Calu3 (cell line): ENCODE data around the gene TAGLN2. TPM values are rescaled to one million over a fixed set of nuclear protein-coding genes. Genes with fewer than 3 reads are reported as not detected.

Experiments
- BruUV-seq: library from RNA; stranded (reverse); fragments of 400-500 nt; replicated peaks from 2 replicates; lab custom pipeline; 2021; lab: Mats Ljungman, UMichigan
- CTCF ChIA-PET: fragments of 300-600 bp; sonication (Branson Sonifier 250); formaldehyde crosslinking; loops from one replicate; lab custom pipeline; 2022; ENCODE audit warnings: antibody characterized with exemption; lab: Charles Lee
- DNase-seq: peaks from one replicate; pipeline ENCODE4 v3.0.0; 2022
- H3K27ac Mint-ChIP-seq: one replicate; pipeline ENCODE4 v1.8.0; 2022; ENCODE audit warnings: mixed read lengths; ENCODE audit not compliant: unreplicated experiment
- H3K27me3 Mint-ChIP-seq: one replicate; pipeline ENCODE4 v1.8.0; 2022; ENCODE audit warnings: mixed read lengths; ENCODE audit not compliant: unreplicated experiment
- H3K36me3 Mint-ChIP-seq: one replicate; pipeline ENCODE4 v1.8.0; 2022; ENCODE audit warnings: mild to moderate bottlenecking, moderate library complexity, mixed read lengths; ENCODE audit not compliant: insufficient read depth, unreplicated experiment
- H3K4me1 Mint-ChIP-seq: one replicate; pipeline ENCODE4 v1.8.0; 2022; ENCODE audit warnings: mild to moderate bottlenecking, low read depth, mixed read lengths; ENCODE audit not compliant: unreplicated experiment
- H3K4me3 Mint-ChIP-seq: one replicate; pipeline ENCODE4 v1.8.0; 2022; ENCODE audit warnings: mild to moderate bottlenecking, low read depth, moderate library complexity, mixed read lengths; ENCODE audit not compliant: unreplicated experiment
- H3K9me3 Mint-ChIP-seq: one replicate; pipeline ENCODE4 v1.8.0; 2022; ENCODE audit warnings: low read depth, mixed read lengths; ENCODE audit not compliant: unreplicated experiment
- CTCF ChIP-seq: fragments of 200-600 bp; IDR thresholded peaks from one replicate; pipeline ENCODE4 v1.8.0; 2022; ENCODE audit warnings: antibody characterized with exemption; ENCODE audit not compliant: unreplicated experiment
- intact Hi-C: fragments of 100-400 bp; cut with micrococcal nuclease; formaldehyde crosslinking; loops from one replicate; pipeline ENCODE4 v1.10.0; 2022; ENCODE audit not compliant: unreplicated experiment
- total RNA-seq: library from RNA; stranded (reverse); gene quantifications from 2 replicates; pipeline ENCODE4 v1.2.3, GENCODE V29; 2022

TAGLN2 gene
- total RNA-seq, 1 experiment from 2014 or later: 708 TPM

GRCh38 chr1:159879136-159879535, 46.2 kb downstream of the TAGLN2 start:
- H3K27ac Mint-ChIP-seq: no peak overlapping the region

GRCh38 chr1:159877695-159878444, 47.4 kb downstream of the TAGLN2 start:
- Mint-ChIP-seq H3K4me3 (no peak overlapping the region), H3K27me3 (no peaks in the 10 kb centered on the region), H3K9me3 (no peaks in the 10 kb centered on the region), H3K4me1 (no peaks in the 10 kb centered on the region), H3K27ac (no peak overlapping the region), H3K36me3 (no peaks in the 10 kb centered on the region)
- CTCF ChIA-PET: no interaction called here
- DNase-seq: no peak
- no TSS peak for BruUV-seq
- TF ChIP-seq CTCF: no peak
- intact Hi-C loops: no loop called here

More at GRCh38 chr1:159879136-159879535, 46.2 kb downstream of the TAGLN2 start:
- H3K36me3 Mint-ChIP-seq: no peaks in the 10 kb centered on the region
- H3K9me3 Mint-ChIP-seq: no peaks in the 10 kb centered on the region
- no peak overlapping the region for H3K4me3 Mint-ChIP-seq
- intact Hi-C loops: no loop called here
- H3K27me3 Mint-ChIP-seq: no peaks in the 10 kb centered on the region
- no peaks in the 10 kb centered on the region for H3K4me1 Mint-ChIP-seq
- no TSS peak for BruUV-seq
- CTCF ChIA-PET: interaction anchor here (1.2 to 1.3 kb wide), 2 partner anchors 25 to 80 kb away, joined by 3 to 4 read pairs; no protein-coding TSS in a partner anchor
- no peak for TF ChIP-seq CTCF
- no peak for DNase-seq

GRCh38 chr1:159873530-159874143, 51.7 kb downstream of the TAGLN2 start:
- Mint-ChIP-seq H3K27me3 (peaks cover 13% of the 10 kb centered on the region), H3K27ac (no peak overlapping the region), H3K36me3 (no peaks in the 10 kb centered on the region), H3K4me3 (no peak overlapping the region), H3K4me1 (no peaks in the 10 kb centered on the region), H3K9me3 (no peaks in the 10 kb centered on the region)
- TF ChIP-seq CTCF: no peak
- no TSS peak for BruUV-seq
- CTCF ChIA-PET: no interaction called here
- intact Hi-C loops: no loop called here
- no peak for DNase-seq

- TF ChIP-seq CTCF: no peak
- BruUV-seq: no TSS peak
- no peaks in the 10 kb centered on the region for H3K9me3 Mint-ChIP-seq
- H3K36me3 Mint-ChIP-seq: no peaks in the 10 kb centered on the region
- H3K27me3 Mint-ChIP-seq: peaks cover 13% of the 10 kb centered on the region
- no peak overlapping the region for H3K4me3 Mint-ChIP-seq
- no peak for DNase-seq
- CTCF ChIA-PET: no interaction called here
- H3K4me1 Mint-ChIP-seq: peaks cover under 1% of the 10 kb centered on the region
- intact Hi-C loops: no loop called here
- no peak overlapping the region for H3K27ac Mint-ChIP-seq
These were observed 52.4 kb downstream of the TAGLN2 start for GRCh38 chr1:159872891-159873290.
